HG02571 (cell line): ENCODE measurements around the gene SPTBN1.

Experiments
- ATAC-seq: cut with Tn5 transposase; IDR thresholded peaks from one replicate; pipeline ENCODE4 v1.9.1; 2021; ENCODE audit warnings: mild to moderate bottlenecking, moderate library complexity; ENCODE audit not compliant: unreplicated experiment

Gene SPTBN1

DNA sequence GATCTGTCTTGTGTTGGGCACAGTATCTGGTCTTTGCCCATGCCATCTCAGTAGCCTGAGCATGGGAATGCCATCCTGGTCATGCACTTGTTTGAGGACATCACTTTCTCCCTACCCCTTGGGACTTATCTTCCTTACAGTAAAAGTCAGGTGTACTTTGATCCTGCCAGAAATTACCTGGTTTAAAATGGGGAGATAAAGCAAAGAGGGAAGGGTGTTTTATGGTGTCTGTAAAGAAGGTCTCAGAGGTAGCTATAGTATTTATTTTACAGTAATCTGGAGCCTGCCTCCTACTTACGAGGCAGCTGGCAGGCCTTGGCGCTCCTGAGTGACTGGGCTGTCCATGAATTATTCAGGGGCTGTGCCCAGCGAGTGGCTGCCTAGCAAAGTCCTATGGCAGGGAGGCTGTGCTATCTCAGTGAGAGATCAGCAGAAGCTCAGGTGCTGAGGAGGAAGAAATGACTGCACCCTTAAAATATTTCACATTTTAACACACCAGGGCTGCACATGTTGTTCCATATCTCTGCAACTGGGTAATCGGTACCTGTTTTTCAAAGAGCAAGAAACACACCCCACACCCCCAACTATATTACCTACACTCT is 93.9 kb downstream of the SPTBN1 start:
- ATAC-seq, result no peak

DNA sequence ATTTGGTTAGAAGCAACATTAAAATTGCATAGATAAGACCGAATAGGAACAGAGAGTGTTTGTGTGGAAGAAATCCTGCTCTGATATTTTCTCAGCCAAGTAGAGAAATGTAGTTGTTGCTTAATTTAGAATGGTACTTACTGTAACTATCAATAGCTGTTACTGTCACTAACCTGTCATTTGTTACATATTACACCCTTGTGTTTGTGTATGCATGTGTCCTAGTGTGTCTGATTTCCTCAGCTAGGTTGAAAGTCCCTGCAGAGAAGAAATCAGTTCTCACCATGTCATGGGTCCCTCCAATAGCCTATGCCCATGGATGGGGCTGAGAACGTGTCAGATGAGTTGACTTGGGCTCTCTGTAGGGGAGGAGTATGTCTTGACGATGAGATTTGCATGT is 94.4 kb downstream of the SPTBN1 start:
- peak; percentile 7 for ATAC-seq

DNA sequence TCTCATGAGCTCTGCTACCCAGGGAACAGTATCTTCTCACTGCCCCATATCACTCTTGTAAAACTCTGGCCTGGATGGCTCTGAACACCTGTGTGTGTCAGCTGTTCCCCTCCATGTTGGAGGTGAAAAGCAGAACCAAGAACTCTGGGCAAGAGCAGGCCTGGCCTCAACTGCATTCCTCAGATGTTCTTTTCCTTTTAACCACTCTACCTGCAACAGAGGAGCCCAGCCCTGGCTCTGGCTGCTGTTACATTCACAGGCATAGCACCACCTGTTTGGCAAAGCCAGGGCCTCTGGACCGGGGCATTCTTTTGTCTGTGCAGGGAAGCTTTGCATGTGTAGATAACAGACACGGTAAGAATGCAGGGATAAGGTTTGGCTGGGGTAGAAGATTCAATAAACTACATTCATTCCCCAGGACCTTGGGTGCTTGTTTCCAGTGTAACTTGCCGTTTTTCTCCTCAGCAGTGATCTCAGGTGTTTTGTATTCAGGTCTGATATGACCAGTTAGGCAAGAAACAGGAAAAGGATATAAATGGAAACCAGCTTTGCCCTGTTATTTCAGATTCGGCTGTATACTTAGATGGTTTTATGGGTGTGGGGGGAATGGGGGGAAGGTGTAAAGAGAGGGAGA is 95.1 kb downstream of the SPTBN1 start:
- peak; percentile 73 for ATAC-seq

DNA sequence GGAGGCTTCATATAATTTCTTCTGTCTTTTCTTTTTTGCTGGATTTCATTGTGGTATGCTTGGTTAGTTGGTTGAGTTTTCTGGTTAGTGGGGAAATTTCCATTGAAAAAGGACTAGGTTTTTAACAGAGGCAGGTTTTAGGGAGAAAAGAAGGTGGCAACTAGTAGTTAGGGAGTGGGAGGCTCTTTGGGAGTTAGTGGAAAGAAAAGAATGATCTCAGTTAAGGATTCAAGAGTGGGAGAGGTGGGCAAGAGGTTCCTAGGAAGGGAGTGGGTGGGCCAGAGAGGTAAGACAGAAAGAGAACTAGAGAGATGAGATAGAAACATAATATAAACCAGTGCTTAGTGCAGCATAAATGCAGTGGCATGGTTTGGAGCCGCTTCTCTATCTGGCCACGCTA is 96.9 kb downstream of the SPTBN1 start:
- ATAC-seq, result no peak

DNA sequence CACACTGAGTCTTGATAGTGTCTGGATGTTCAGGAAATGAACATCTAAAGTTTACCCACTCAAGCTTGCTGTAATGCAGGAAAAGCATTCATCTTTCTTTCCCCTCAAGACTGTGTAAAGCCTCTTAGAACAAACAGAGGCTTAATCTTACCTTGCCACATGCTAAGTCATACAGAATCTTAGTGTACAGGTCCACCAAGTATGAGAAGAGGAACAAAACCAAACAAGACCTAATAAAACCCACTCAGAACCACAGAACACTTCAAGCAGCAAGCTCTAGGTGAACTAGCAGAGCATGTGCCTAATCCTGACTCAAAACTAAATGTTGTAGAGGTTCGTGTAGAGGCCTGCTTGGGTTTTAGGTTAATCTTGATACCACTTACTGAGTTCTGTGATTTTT is 97.6 kb downstream of the SPTBN1 start:
- ATAC-seq, result no peak

DNA sequence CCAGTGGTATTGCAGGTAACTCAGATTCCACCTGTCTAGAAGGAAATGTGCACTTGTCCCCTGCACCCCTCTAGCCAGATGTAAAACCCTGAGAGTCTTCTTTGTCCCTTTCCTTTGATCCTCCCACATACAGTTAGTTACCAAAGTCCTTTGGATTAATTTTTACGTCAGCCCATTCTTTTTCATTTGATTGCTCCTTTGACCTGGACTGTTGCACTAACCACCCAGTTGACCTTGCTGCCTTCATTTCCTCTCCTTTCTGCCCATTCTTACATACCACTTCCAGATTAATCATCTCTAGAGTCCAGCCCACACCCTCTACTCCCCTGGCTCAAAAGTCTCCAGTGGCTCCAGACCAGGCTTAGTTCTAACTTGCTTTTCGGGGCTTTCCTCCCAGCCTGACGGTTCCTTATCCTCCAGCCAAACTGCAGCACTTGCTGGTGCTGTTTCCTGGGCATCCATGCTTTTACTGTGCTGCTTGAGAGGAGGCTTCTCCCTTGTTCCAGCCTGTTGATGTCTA is 99.3 kb downstream of the SPTBN1 start:
- ATAC-seq, result no peak

DNA sequence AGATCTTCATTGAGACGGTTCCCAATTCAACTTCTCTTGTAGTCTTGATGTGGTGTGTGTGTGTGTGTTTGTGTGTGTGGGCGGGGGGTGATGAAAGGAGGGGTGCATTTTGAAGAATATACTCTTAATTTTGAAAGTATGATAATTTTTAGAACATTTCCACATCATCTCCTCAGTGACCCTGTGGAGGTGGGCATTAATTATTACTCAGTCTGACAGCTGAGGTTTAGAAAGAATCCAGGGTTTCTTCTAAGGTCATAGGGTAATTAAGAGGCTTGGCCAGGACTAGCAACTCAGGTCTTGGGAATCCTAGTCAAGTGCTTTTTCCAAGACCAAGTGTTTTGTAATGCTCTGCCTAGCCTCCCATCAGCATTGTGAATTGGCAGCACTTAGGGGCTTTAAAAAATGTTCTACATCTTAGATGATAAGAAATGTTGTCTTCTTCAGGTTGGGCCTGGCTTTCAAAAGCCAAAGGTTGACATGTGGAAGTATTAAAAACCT is 100.5 kb downstream of the SPTBN1 start:
- no peak for ATAC-seq

DNA sequence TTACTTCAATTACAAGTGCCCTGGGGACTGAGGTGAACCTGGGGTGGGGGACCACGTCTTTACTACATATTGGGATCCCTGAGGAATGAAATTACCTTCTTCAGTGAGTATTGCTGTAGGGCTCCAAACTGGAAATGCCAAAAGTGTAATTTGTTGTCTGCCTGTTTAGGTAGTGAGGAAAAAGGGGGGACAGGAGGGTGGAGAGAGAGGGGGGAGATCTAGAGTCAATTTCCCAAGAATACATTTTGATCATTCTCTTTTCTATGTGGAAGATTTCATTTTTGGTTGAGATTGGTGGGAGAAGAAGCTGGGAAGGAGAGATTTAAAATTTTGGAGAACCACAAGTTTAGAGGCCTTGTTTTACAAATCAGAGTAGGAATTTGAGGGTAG is 101.1 kb downstream of the SPTBN1 start:
- ATAC-seq, result no peak

DNA sequence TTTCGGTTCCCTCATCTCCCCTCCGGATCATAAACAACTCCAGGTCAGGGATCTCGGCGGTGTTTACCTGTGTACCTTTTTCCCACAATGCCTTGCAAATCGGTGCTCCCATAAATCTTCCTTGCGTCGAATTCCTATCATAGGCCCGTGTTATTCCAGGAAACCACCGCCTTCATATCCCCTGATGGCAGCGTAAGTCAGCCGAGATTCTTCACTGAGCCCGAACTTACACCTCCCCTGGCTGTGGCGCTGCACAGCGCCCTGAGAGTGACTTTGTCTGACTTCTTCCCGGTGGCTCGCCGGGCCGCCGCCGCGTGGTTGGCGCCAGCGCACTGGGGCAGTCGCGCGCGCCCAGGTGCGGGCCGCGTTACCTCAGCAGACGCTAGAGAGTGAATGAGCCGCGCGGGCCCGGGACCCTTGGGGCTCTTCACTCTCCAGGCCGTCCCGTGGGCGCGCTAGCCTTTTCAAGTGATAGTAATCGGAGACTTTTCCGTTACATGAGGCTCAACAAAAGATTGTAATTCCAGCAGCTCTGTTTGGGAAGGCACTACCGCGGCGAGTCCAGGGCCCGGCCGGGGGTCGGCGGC is 101.6 kb downstream of the SPTBN1 start:
- ATAC-seq, result peak; percentile 41

DNA sequence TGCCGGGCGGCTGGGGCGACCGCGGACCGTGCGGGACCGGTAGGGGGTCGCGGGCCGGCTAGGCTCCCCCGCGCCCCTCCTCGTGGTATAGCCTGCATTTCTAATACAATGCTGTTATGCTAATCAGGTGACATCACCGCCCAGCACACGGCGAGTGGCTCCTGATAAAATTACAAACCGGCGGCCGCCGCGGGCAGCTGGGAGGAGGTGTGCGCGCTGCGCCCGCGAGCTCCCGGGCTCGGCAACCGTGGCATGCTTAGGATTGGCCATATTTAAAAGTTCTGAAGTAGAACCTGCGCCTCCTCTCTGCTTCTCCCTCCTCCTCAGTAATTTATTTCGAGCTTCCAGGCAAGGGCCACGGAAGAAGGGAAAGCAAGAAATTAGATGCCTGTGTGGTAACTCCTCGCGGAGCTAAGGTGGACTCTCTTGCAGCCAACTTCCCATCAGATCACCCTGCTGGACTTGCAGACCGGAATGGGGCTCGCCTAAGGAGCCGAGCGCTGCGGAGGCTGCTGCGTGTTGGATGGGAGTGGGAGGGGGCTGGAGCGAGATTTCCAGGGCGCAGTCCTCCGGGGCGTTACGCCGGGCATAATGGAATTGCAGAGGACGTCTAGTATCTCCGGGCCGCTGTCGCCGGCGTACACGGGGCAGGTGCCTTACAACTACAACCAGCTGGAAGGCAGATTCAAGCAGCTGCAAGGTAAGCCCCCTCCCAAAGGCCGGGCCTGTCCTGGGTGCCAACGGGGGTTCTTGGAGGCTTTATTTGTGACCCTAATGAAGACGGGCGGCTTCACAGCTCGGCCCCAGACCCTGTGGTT is 102.3 kb downstream of the SPTBN1 start:
- ATAC-seq, result peak; percentile 43

DNA sequence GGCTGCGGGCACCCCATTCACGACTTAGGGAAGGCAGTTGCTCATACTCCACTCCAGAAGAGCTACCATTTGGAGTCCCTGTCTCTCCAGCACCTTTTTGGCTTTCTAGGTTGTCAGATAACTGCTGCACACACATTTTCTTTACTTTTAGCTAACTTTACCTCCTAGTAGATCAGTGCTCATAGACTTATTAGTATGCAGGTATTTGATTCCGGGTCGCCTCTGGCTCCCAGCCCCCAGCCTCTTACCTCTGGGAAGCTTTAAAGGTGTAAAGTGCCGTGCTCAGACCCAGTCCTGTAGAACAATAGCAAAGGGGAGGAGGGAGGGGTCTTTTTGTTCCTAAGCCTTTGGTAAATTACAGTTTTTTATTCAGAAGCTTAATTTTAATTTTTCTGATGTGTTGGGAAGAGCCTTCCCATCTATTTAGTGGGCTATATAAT is 102.9 kb downstream of the SPTBN1 start:
- ATAC-seq, result peak; percentile 2

DNA sequence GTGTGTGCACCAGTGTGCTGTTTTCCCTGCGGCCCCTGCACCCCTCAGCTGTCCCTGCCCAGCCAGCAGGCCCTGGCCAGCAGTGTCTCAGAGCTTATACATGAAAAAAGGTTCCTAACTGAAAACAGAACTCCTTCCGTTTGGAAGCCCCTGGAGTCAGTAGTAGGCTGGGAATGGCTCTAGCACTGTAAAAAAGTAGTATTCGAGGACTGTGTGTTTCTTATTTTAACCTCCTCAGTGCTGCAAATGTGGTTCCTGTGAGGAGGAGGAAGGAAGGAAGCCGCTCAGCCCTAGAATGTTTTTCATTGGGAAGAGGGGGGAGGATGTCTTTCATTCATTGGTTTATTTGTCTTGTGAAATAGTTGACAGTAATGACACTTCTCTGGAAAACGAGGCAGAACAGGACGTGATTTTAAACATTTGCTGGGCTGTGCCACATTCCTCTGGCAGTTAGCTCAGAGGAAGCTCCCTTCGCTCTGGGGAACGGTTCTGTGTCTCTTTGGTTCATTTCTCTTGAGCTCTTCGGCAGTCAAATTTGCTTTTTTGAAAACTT is 103.5 kb downstream of the SPTBN1 start:
- no peak for ATAC-seq

DNA sequence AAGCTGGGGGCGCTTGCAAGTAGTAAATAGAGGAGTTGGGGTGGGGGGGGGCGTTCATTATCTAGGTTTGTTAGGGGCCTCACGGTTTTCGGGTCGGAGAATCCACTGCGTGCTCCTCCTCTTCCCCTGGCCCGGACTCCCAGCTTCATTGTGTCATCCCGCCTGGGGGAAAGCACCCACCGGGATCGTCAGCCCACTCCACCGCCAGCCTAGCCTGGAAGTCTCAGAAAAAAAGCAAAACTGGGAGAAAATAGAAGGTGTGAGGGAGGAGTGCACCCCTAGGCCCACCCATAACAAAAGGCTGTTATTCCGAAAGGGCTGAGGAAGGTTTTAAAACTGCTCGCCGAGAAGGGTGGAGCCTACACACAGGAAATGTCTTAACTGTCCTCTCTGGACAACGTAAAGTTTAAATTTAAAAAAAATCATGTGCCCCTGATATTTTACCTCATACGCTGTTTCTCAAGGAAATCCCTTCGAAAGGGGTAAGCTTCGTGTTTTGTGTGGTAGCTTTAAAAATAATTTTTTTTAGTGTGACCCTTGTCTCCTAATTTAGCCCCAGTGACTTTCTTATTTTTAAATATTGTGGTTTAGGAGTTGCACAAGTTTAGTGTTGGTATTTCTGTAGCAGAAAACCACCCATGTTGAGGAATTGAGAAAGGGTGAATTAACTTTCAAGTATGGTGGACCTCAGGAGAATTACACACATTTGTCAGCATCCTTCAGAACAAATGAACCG is 104.2 kb downstream of the SPTBN1 start:
- peak; percentile 40 for ATAC-seq

DNA sequence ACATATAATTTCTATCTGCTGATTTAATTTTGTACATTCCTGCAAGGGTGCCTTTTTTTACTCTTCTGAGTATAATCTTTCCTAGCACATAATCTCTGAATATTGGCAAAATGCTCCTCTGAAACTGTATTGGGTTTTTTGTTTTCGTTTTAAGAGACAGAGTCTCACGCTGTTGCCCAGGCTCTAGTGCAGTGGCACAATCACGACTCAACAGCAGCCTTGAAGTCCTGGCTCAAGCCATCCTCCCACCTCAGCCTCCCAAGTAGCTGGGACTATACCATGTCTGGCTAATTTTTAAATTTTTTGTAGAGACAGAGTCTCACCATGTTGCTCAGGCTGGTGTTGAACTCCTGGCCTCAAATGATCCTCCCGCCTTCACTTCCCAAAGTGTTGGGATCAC is 104.9 kb downstream of the SPTBN1 start:
- no peak for ATAC-seq

DNA sequence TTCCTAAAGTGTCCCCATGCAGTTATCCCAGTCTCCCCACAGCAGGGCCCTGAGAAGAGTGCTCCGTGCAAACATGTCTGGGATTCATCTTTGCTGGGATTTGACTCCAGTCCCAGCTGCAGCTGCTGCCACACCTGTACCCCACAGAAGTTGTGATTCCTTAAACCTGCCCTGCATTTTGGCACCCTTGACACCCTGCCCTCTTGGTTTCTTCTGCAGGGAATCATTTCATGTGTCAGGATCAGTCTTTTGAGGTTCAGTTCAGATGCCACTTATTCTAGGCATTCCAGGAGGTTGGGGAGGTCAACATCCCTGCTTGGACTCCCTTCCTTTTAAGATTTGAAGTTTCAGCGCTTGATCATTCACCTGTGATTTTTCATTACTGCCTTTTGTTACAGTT is 108.3 kb downstream of the SPTBN1 start:
- no peak for ATAC-seq

DNA sequence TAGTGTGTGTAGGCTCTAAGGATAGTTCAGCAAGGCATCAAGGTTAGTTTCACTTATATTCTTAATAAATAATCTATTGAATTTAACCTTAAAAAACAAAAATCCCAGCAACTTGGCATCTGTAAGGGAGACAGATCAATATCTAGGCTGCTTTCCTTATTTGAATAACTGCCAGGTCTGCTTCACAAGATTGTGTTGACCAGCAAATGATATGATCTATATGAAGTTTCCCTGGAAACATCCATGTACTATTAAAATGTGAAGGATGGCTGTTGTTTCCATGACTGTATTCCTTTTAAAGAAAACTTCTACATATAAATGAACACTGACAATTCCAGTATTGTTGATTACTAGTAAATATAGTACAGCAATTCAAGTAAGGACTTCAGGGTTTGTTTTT is 109.4 kb downstream of the SPTBN1 start:
- ATAC-seq, result no peak

DNA sequence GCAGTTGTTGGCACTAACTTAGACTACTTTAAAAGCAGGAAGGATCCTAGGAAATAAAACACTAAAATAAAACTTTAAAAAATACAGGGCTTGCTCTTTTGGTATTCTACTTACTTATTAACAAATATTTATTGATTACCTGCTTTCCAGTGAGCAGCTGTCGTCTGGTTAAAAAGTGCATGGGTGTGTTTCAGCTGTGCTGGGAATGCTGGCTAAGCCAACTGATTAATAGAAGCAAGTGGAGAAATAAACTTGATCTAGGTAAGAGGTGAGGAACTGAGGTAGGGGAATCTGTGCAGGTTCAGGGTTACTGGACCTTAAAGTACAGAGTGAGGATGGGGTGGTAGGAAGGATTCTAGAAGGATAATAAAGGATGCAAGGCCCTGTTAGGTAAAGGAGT is 110.8 kb downstream of the SPTBN1 start:
- no peak for ATAC-seq

DNA sequence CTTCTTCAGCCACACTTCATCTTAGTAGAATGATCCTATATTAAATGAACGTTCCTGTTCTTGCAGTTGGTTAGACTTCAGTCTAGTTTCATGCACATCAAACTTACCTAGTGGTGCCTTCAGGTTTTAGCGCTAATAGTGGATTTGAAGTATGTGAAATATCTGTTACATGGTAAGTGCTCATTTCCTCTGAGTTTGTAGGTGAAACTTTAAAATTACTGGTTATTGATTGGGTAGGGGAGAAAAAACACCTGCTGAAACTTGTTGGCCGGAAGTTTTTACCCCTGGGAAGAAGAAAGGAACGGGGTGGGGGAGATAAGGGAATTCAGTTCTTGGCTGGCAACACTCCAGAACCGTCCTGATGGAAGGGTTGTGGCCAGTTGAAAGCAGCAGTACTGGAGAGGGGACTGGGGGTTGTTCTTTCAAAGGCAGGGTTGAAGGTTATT is 112.8 kb downstream of the SPTBN1 start:
- ATAC-seq, result no peak

DNA sequence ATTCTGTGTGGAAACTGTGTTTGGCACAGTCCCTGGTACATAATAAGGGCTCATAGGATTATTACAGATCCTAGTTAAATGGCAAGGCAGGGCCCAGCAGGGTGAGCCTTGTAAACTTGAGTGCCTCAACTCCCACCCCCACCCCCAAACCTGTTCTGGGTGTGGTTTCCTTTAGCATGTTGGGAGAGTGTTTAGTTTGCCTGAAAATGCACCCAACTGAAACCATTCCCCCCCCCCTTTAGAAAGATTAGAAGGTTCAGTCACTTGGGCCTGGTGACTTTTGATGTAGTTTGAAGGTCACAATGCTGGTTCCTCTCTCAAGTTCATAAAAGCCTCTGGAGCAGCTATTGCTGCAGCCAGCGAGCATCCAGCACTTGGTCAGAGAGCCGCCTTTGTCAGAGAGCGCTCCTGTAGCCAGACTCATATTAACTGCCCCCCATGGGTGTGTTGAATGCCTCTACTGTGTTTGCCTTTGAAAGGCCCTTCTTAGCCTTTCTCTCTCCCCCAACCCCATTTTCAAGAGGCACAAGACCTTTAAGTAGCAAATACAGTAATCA is 113.7 kb downstream of the SPTBN1 start:
- ATAC-seq, result no peak

DNA sequence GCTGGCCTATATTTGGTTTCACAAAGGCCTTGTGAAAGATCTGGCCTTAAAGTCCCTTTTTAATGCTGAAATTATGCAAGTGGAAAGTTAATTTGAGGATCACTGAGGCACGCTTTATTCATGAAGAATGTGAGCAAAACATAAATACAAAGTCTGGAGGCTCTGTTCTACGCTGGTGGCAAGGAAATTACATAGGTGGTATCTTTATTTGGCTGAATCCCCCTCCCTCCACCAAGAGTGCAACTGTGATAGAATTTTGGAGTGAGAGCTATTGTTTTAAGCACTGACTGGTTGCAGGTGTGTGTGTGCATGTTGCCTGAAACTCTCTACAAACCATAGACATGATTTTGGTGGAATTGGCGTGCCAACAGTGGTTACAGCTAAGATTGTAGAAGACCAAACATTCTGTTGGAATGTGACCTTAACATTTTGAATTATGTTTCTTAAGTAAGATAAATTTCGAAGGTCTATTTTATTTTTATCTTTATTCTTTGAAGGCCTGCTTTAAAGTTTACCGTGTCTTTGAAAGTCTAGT is 114.3 kb downstream of the SPTBN1 start:
- no peak for ATAC-seq
